Activated CD4-positive, alpha-beta T cell treated with anti-CD3 and anti-CD28 coated beads for 24 hours (primary cell): ENCODE data around the gene UPF2.
"Not testable (repeated sequence)": the region's sequence is repeated elsewhere in the genome, so short reads cannot be mapped to it uniquely, and the experiment has no call there.

Experiments
- DNase-seq, 2 donors: peaks; one replicate each; pipeline ENCODE4 v3.0.0-alpha.2; 2020; ENCODE audit warnings: low read depth in 2 of 2

UPF2 gene

DNA sequence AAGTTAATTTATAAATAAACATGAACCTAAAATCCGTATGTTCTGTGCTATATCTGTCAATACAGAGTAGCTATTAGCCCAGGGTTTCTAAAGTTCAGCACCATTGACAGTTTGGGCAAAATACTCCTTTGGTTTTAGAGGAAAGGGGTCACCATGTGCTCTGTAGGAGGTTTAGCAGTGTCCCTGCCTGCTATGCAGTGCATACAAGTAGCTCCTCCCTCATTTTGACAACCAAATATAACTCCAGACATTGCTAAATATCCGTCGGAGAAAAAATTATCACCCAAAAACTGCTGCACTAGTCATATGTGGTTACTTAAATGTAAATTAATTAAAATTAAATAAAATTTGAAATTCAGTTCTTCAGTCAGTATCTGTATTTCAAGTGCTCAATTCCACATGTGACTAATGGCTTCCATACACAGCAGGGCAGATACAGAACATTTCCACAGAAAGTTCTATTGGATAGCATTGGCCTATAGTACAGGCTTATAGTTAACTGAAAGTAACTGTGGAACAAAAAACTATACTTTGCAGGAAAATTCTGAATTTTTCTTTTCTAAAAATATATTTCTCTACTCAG lies 6.4 kb downstream of the UPF2 start:
- no peak for DNase-seq

DNA sequence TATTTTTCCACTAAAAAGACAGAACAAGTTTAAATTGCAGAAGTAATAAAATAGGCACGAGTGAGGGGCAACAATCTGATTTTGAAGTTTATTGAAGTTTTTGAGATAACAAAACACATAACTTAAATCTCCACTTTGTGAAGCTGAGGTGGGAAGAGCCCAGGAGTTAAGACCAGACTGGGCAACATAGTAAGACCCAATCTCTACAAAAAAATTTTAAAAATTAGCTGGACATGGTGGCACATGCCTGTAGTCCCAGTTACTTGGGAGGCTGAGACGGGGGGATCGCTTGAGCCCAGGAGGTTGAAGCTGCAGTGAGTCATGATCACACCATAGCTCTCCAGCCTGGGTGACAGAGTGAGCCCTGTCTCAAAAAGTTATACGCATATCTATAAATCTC lies 11.2 kb downstream of the UPF2 start:
- DNase-seq, result no peak

DNA sequence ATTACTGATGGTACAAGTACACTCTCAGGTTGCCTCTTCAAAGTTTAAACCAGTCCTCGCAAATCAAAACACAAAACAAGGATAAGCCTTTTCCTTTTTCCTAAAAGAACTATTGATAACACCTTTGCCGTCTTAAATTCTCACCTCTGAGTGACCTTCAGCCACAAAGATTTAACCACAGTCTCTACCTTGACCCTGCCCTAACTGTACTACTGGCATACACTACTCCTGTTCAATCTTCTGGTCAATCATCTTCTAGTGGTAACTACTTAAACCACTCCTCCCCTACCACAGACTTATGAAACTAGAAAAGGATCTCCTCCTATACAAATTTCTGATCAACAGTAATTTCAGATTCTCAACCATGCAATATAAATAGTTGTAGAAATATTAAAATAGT lies 15.1 kb downstream of the UPF2 start:
- DNase-seq, result no peak

DNA sequence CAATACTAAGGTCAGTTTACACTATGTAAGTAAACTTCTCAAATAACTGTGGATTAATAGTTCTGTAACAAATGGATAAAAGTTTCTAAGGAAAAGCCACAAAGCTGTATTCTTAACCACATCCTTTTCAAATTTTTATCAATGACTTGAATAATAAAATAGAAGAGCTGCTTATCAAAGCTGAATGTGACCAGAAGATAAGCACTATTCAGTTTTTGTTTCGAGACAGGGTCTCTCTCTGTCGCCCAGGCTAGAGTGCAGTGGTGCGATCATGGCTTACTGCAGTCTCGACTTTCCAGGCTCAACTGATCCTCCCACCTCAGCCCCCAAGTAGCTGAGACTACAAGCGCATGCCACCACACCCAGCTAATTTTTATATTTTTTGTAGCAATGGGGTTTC lies 17.0 kb downstream of the UPF2 start:
- no peak for DNase-seq

DNA sequence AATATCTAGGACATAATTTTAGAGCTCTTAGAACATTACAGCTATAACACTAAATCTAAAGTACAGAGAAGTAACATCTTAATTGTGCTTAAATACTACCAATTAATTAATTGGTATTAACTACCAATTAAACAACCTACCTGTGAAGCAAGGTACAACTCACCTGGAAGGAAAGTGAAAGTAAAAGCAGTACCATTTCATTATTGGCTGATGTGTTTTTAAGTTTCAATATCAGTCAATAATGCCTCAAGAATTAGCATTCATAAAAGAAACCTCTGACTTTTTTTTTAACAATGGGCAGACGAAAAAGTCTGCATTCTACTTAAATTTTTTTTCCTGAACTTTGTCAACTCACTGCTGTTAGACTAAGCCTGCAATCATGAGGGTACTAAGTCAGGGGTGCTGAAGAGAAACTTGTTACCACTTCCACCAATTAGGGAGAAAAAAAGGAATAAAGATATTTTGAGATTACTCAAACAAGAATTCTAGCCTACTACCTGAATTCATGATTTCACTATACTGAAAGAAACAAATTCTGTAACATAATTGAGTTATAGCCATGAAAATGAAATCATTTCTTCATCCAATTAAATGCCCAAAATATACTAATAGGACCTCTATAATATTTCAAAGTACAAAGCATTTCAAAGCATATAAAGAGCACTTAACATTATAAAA lies 19.9 kb downstream of the UPF2 start:
- DNase-seq, result no peak

DNA sequence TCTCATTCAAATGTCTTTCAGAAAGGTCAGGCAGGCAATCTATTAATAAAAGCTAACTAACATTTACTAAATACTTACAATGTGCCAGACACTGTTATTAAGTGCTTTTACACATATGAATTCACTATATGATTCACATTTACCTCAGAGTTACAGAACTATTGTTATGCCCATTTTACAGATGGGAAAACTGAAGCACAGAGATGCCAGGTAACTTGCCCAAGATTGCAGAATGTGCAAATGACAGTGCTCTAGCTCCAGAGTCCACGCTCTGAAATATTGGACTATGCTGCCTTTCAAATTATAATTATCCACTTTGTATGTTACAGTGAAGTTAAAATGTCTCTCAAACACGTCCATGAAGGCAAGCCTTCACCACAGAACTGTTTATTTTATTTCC lies 22.0 kb downstream of the UPF2 start:
- DNase-seq, result no peak

DNA sequence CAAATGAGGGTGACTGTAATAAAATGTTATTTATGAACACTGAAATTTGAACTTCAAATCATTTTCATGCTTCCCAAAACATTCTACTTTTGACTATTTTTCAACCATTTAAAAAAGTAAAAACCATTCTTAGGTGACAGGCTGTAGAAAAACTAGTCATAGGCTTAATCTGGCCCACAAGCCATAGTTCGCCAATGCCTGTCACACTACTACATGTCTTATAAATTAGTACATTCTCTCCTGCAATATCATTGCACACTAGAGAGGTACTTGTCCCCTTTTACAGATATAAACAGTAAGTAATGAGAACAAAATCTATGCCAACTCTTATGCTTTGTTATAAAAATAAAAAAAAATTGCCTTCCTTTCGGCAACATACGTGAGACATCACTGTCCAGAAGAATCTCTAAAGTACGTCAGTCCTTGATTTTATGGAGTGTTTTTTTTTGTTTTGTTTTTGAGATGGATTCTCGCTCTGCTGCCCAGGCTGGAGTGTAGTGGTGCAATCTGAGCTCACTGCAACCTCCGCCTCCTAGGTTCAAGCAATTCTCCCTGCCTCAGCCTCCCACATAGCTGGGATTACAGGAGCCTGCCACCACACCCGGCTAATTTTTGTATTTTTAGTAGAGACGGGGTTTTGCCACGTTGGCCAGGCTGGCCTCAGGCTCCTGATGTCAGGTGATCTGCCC lies 23.2 kb downstream of the UPF2 start:
- DNase-seq, result no peak

DNA sequence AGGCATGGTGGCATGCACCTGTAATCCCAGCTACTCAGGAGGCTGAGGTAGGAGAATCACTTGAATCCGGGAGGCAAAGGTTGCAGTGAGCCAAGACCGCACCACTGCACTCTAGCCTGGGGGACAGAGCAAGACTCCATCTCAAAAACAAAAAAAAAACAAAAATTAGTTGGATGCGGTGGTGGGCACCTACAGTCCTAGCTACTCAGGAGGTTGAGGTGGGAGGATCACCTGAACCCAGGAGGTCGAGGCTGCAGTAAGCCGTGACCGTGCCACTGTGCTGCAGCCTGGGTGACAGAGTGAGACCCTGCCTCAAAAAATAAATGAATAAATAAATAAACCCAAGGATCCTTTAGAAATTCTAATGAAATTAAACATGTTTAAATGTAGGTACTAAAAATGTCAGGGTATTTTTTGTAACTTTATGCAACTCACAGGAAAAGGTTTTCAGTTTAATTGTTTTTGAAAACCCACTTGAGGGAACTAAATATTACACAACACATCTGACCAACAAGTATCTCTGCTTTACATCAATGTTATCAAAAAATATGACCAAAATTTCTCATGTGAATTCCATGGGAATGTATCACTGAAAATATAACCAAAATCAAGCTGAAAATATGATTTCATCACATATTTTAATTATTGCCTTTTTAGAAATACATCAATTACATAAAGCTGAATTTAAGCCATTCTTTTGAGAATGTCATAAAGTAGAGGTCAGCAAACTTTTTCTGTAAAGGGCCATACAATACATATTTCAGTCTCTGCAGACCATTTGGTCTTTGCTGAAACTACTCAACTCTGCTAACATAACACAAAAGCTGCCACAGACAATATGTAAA lies 23.9 kb downstream of the UPF2 start:
- no peak for DNase-seq

DNA sequence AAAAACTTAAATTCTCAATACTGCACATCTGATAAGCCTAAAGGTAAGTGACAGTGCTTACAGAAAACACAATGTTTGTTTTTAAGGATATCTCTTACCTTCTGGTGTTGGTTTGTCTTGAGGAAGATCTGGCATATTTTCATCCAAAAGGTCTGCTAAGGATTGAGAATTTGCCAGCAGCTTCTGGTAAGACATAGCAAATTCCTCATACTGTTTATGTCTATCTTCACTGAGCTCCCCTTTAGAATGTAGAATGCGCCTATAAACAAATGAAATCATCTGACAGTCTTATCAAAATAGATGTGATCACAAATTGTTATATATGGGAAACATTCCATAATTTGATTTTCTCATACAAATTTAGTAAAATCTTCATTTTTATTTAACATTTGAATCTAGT lies 28.7 kb downstream of the UPF2 start:
- no peak for DNase-seq

DNA sequence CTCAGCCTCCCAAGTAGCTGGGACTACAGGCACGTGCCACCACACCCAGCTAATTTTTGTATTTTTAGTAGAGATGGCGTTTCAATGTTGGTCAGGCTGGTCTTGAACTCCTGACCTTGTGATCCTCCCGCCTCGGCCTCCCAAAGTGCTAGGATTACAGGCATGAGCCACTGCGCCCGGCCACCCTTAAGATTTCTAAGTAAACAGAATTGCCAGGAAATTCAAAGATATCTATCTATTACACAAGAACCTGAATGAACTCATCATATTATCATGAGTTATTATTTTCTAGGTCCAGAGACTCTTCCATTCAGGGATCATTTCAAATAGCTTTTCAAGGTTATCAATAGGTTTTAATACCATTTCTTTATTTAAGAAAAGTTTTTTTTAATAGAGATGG lies 29.2 kb downstream of the UPF2 start:
- not testable (repeated sequence) for DNase-seq

DNA sequence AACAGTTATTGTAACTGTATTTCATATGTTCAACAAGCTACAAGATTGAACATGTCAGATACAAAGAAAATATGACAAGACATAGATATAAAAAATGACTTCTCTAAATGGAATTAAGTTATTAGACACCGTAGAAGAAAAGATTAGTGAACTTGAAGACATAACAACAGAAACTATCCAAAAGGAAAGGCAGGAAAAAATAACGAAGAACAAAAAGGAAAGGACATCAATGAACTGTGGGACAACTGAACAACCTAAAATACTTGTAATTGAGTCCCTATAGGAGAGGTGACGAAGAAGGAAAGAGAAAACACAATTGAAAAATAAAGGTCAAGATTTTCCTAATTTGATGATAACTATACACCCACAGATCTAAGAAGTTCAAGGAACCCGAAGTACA lies 32.3 kb downstream of the UPF2 start:
- no peak for DNase-seq

DNA sequence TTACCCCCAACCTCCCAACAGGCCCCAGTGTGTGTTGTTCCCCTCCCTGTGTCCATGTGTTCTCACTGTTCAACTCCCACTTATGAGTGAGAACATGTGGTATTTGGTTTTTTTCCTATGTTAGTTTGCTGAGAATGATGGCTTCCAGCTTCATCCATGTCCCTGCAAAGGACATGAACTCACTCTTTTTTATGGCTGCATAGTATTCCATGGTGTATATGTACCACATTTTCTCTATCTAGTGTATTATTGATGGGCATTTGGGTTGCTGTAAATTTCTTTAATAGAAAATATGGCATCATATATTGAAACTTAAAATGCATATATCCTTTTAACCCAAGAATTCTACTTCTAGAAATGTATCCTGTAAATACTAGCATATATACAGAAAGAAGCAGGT lies 33.8 kb downstream of the UPF2 start:
- not testable (repeated sequence) for DNase-seq

DNA sequence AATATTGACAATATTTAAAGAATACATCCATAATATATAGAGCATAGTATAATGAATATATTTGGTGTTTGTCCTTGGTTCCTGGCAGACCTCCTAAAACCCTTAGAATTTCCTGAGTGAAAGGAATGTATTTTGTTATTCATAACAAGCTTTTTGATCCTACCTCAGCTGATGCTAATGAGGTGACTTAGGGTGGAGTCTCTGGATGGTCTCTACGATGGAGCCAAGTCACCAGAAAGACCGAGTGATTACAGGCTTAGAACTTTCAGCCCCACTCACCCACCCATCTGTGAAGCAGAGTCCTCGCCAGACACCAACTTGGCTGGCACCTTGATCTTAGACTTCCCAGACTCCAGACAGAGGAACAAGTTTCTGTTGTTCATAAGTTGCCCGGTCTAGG lies 35.9 kb downstream of the UPF2 start:
- DNase-seq, result no peak

DNA sequence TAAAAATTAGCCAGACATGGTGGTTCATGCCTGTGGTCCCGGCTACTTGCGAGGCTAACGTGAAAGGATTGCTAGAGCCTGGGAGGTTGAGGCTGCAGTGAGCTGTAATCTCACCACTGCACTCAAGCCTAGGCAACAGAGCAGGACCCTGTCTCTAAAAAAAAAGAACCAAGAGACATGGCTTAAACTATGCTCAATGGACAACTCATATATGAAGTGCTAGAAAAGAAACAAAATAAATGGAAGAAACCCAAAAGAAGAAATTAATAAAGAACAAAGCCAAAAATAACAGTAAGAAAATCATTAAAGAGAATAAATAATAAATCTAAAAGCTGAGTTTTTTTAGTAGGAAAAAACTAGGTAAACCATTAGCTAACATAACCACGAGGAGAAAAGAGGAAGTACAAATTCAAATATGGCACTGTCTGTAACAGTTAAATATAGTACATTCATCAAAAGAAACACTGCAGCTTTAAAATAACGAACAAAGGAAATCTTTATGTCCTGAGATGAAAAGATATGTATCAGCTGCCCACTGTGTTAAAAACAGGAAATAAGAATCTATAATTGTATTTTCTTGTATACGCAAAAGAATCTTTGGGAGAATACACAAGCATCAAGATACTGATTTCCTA lies 48.7 kb downstream of the UPF2 start:
- DNase-seq, result no peak

DNA sequence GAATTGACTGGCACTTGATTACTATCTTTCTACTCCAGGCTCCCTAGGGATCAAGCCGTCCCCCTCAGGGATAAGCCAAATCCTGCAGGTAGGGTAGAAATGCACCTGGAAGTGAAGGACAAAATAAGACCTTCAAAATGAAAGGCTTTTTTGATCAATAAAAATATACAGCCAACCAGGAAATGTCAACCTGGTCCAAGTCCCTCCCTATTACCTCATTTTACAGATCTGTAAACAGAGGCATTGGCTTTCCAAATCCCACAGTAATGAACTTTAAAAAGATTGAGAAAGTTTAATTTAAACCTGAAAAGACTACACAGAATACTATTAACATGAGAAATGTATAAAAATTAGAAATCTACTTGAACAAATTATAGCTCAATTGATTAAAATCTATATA lies 53.7 kb downstream of the UPF2 start:
- no peak for DNase-seq

DNA sequence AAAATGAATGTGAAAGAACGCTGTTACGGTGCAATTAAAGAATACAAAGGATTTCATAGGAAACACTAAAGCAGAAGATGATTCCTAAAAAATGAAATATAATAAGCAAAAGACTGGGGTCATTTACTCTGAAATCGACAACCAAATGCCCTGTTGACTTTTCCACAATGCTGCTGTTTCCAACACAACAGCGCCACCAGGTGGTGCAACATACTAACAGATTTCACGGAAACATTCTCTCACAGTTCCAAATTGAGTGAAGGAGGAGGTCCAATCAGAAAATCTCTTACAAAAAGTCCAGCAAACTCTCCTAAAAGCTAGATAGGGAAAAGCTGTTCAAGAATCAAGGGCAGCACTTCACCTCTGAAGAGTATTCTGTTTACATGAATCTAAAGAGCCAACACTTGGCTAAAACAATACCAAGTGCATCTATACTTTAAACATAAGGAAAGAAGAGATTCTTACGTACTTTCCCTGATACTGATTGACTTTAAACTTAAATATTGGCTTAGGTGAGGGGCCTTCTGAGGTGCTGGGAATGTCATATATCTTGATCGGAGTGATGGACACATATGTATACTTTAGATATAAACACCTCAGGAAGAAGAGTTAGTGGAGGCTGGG lies 55.9 kb downstream of the UPF2 start:
- DNase-seq, result peak; percentile 49 to 63

DNA sequence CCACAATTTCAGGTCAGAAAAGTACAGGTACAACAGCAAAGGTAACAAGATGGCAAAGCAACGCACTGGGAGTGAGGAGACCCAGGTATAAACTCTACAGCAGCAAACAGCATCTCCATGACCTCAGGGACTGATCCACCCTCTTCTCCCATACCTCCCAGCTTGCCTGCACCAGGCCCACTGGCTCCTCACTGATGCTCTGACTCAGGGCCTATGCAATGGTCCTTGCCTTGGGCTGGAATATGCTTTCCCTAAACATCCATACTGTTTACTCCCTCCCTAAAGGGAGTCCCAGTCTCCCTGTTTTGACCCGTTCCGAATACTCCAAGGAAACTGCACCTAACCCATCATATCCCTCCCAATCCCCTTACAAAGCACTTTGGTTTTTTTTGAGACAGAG lies 60.4 kb downstream of the UPF2 start:
- no peak for DNase-seq

DNA sequence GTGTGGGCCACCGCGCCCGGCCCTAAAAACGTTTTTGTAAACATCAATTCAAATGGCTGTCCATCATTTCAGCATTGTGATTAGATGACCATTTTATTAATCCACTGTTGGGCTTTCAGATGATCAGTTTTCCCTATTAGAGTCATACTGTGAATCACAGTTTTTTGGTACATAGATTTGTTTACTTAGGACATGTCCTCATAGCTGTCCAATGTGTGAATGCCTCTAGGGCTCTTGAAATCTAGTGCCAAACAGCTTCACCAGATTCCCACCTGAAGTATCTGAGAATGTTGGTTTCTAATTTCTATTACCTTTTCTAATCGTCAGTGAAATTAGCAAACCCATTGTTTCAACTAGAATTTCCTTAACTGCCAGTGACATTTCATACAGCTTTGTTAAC lies 66.8 kb downstream of the UPF2 start:
- no peak for DNase-seq

DNA sequence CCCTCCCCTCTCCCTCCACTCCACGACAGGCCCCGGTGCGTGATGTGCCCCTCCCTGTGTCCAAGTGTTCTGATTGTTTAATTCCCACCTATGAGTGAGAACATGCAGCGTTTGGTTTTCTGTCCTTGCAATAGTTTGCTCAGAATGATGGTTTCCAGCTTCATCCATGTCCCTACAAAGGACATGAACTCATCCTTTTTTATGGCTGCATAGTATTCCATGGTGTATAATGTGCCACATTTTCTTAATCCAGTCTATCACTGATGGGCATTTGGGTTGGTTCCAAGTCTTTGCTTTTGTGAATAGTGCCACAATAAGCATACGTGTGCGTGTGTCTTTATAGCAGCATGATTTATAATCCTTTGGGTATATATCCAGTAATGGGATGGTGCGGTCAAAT lies 70.1 kb downstream of the UPF2 start:
- not testable (repeated sequence) for DNase-seq

DNA sequence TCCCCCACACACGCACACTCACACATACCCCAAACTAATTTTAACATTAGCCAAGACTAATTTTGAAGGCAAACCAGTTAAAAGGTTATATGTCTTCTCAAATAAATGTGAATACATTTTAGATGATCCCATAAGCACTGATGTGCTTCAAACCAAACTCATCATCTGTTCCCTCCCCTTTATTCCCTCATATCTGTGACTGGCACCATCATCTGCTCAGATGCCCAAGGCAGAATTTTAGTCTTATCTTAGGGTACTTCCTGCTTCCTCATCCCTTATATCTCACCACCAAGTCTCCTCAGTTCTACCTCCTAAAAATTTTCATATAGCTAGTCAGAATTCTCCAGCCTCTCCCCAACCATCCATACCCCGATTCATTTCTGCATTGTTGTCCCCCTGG lies 80.4 kb downstream of the UPF2 start:
- DNase-seq, result no peak

DNA sequence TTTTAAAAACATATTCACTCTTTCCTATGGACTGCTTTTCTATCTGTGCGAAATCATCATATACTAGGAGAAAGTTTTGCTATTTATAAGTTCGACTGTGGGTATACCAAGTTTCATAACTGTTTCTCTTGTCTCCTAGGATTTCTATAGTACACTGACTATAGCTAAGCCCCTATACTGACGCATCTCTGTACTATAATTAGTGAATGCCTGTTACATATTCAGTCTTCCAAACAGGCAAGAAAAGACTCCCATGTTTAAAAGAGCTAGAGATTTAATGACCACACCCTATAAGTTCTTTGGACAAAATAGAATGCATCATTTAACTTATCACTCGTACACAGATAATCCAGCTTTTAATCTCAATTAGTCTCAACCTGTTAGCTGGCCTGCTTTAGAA lies 80.8 kb downstream of the UPF2 start:
- no peak for DNase-seq

DNA sequence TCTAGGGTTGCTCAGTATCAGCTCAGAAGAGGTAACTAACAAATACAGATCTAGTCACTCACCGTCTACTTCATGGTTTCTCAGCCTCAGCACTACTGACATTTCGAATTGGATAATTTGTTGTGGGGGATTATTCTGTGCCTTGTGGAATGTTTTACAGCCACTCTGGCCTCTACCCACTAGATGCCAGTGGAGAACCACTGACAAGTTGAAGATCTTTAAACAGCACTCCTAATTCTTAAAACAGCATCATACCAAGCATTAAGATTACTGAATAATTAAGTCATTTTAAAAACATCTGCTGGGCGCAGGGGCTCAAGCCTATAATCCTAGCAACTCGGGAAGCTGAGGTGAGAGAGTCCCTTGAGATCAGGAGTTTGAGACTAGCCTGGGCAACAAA lies 82.6 kb downstream of the UPF2 start:
- no peak for DNase-seq
